ENCODE measurements around the gene ETAA1. TPM values are rescaled to one million over a fixed set of nuclear protein-coding genes. Genes with fewer than 3 reads are reported as not detected.

Gene ETAA1
- total and polyA plus RNA-seq, 2 of the 4 experiments (the other 2 are of a cell fraction) = 6.9 to 8.1 TPM

DNA sequence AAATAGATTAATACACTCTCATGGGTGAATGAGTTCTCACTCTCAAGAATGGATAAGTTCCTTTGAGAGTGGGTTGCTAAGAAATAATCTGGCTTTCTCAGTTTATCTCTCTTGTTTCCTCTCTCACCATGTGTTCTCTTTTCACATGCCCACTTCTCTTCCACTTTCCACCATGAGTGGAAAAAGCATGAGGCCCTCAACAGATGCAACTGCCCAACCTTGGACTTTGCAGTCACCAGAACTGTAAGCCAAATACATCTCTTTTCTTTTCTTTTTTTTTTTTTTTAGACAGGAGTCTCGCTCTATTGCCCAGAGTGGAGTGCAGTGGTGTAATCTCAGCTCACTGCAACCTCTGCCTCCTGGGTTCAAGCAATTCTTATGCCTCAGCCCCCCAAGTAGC lies 18.1 kb upstream of the ETAA1 start:
- Histone ChIP-seq H4K20me1 (ENCODE audit: insufficient read depth, low read length) (no peaks in the 10 kb centered on the region), H2AK5ac (ENCODE audit: low read depth, low read length) (no peak overlapping the region), H3K4me2 (ENCODE audit: low read depth, low read length) (no peak overlapping the region), H4K91ac (ENCODE audit: insufficient read depth, low read depth, low read length) (no peak overlapping the region), H3K56ac (ENCODE audit: extremely low read depth, insufficient read depth, low read length) (no peak overlapping the region), H3K4ac (ENCODE audit: low read depth, low read length) (no peak overlapping the region), H3K9me3 (ENCODE audit: control insufficient read depth, insufficient read depth, low read length) (peaks cover 5% of the 10 kb centered on the region), H3K4me1 (ENCODE audit: control insufficient read depth, insufficient read depth, low read length) (no peaks in the 10 kb centered on the region), H2BK20ac (ENCODE audit: low read depth, low read length) (no peak overlapping the region), H3K27me3 (ENCODE audit: control insufficient read depth, insufficient read depth, low read length) (no peaks in the 10 kb centered on the region), H3K9ac (ENCODE audit: low read depth, low read length) (no peak overlapping the region), H4K5ac (ENCODE audit: low read depth, low read length) (no peak overlapping the region), H3K36me3 (ENCODE audit: control insufficient read depth, insufficient read depth, low read length) (no peaks in the 10 kb centered on the region), H2AK9ac (replicated peaks; ENCODE audit: low read depth, low read length, poor library complexity) (no peak overlapping the region), H2BK5ac (ENCODE audit: low read depth, low read length, poor library complexity, severe bottlenecking) (no peak overlapping the region), H2BK15ac (ENCODE audit: low read depth, low read length) (no peak overlapping the region), H3K23ac (ENCODE audit: low read depth, low read length) (no peak overlapping the region), H4K8ac (ENCODE audit: low read depth in 2 of 2, low read length in 2 of 2) (no peak overlapping the region), H3K27ac (ENCODE audit: insufficient read depth, low read length) (no peak overlapping the region), H3K18ac (ENCODE audit: low read depth, low read length) (no peak overlapping the region), H3K79me1 (ENCODE audit: low read depth in 1 of 2, low read length in 2 of 2) (no peaks in the 10 kb centered on the region), H3K4me3 (ENCODE audit: insufficient read depth, low read depth, low read length) (no peak overlapping the region), H2AFZ (replicated peaks; ENCODE audit: low read length, poor library complexity) (no peak overlapping the region), H2BK120ac (ENCODE audit: low read depth, low read length) (no peak overlapping the region), H3K14ac (replicated peaks; ENCODE audit: low read depth, low read length) (no peak overlapping the region), H3K9me1 (ENCODE audit: insufficient read depth, low read length) (0 out of 2 replicates have a peak, but pooled peaks cover 3% of the 10 kb centered on the region)
- CTCF ChIA-PET = no interaction called here
- in situ Hi-C loops (cut with MboI; ENCODE audit: low sequenced_read_pairs) (no loop called here), intact Hi-C loops (cut with micrococcal nuclease) (no loop called here), dilution Hi-C loops (cut with HindIII; ENCODE audit: low sequenced_read_pairs, unreplicated experiment) (no loop called here)
- POLR2A ChIA-PET (ENCODE audit: unreplicated experiment) = no interaction called here
- ATAC-seq (ENCODE audit: low read depth) = no peak
- no TSS peak for BruUV-seq (replicated peaks)
- WGBS, 2 experiments (ENCODE audit: extremely low coverage in 2 of 2, insufficient read length in 1 of 2) = no CpG with 5 or more reads among the region's 1 CpG
- no peak for DNase-seq
- no peak for TF ChIP-seq SMC3 (IDR thresholded peaks at IDR 0.05; ENCODE audit: low read depth, low read length)
- TF ChIP-seq MAFK (IDR thresholded peaks at IDR 0.05; ENCODE audit: low read depth, low read length) = no peak
- TF ChIP-seq CEBPB (IDR thresholded peaks at IDR 0.05; ENCODE audit: low read depth, low read length) = no peak
- no peak for TF ChIP-seq POLR2A (IDR thresholded peaks at IDR 0.05; ENCODE audit: low read depth, low read length)
- TF ChIP-seq FOS (IDR thresholded peaks at IDR 0.05; ENCODE audit: low read depth, low read length) = no peak
- TF ChIP-seq CTCF (conservative IDR thresholded peaks at IDR 0.05; ENCODE audit: low read depth, low read length) = no peak
- no peak for TF ChIP-seq RCOR1 (IDR thresholded peaks at IDR 0.05; ENCODE audit: insufficient replicate concordance, low read length)
- TF ChIP-seq RAD21 (IDR thresholded peaks at IDR 0.05; ENCODE audit: low read length) = no peak

All from IMR-90 (cell line).